H1 (cell line): ENCODE data around the gene TADA3. TPM values are rescaled to one million over a fixed set of nuclear protein-coding genes. Genes with fewer than 3 reads are reported as not detected.
A peak's percentile ranks its signal among the peaks of the same experiment; 100 is the strongest.

ENCODE experiments used
- CTCF ChIA-PET: fragments of 300-600 bp; sonication (Branson Sonifier 250); formaldehyde crosslinking; loops from one replicate; lab custom pipeline; 2021; ENCODE audit not compliant: partially characterized antibody; lab: Charles Lee
- POLR2A ChIA-PET: fragments of 300-600 bp; sonication (Branson Sonifier 250); formaldehyde crosslinking; loops from one replicate; lab custom pipeline; 2021; ENCODE audit warnings: inconsistent platforms; ENCODE audit not compliant: partially characterized antibody; lab: Charles Lee
- DNase-seq, 2 experiments: peaks; one replicate each; pipeline versions ENCODE4 v3.0.0 to v3.0.0-alpha.2; 2010 to 2022; ENCODE audit warnings: low spot score in 2 of 2, low read depth in 1 of 2, mixed read lengths in 1 of 2
- FAIRE-seq: peaks from 2 replicates; lab custom pipeline; 2011; peaks lifted over from hg19 to GRCh38; lab: Jason Lieb, UNC
- H2AFZ ChIP-seq: 2 replicates; pipeline ENCODE4 v1.8.1; 2012; ENCODE audit warnings: low read length, inconsistent platforms
- H2AK5ac ChIP-seq: 2 replicates; pipeline ENCODE4 v1.6.1; 2013; ENCODE audit warnings: low read depth, low read length
- H2BK120ac ChIP-seq: replicated peaks from 2 replicates; pipeline ENCODE3; 2013; ENCODE audit warnings: low read depth, low read length, inconsistent platforms
- H2BK12ac ChIP-seq: 2 replicates; pipeline ENCODE4 v1.6.1; 2013; ENCODE audit warnings: low read depth, low read length
- H2BK15ac ChIP-seq: 2 replicates; pipeline ENCODE4 v1.6.1; 2013; ENCODE audit warnings: low read length
- H2BK20ac ChIP-seq: 2 replicates; pipeline ENCODE4 v1.6.1; 2013; ENCODE audit warnings: low read length
- H2BK5ac ChIP-seq: 2 replicates; pipeline ENCODE4 v1.6.1; 2013; ENCODE audit warnings: low read depth, low read length
- H3K14ac ChIP-seq: 2 replicates; pipeline ENCODE4 v1.6.1; 2013; ENCODE audit warnings: inconsistent platforms; ENCODE audit not compliant: insufficient read length
- H3K18ac ChIP-seq: 2 replicates; pipeline ENCODE4 v1.6.1; 2013; ENCODE audit warnings: low read length; ENCODE audit errors: extremely low read depth
- H3K23ac ChIP-seq: 2 replicates; pipeline ENCODE4 v1.6.1; 2013; ENCODE audit warnings: inconsistent platforms; ENCODE audit not compliant: insufficient read length
- H3K23me2 ChIP-seq: 2 replicates; pipeline ENCODE4 v1.6.1; 2013; ENCODE audit warnings: low read depth, low read length
- H3K27ac ChIP-seq: 2 replicates; pipeline ENCODE4 v1.6.1; 2011; ENCODE audit warnings: low read depth, low read length, inconsistent platforms
- H3K27me3 ChIP-seq, 4 experiments: replicated peaks in 1 of 4; 1 replicate in 1 of 4; 2 replicates in 3 of 4; pipeline versions ENCODE4 v1.6.1 to v1.8.1; 2011 to 2013; ENCODE audit warnings: low read length in 3 of 4, mild to moderate bottlenecking in 3 of 4, inconsistent platforms in 2 of 4, mixed read lengths in 2 of 4, moderate library complexity in 1 of 4; ENCODE audit not compliant: control insufficient read depth in 3 of 4, insufficient read depth in 3 of 4; ENCODE audit errors: extremely low read depth in 1 of 4
- H3K36me3 ChIP-seq, 4 experiments: 2 replicates each; pipeline versions ENCODE4 v1.6.1 to v1.8.1; 2011 to 2013; ENCODE audit warnings: mild to moderate bottlenecking in 4 of 4, low read length in 3 of 4, moderate library complexity in 2 of 4, control low read depth in 1 of 4, inconsistent platforms in 1 of 4; ENCODE audit not compliant: insufficient read depth in 4 of 4, control insufficient read depth in 2 of 4
- H3K4ac ChIP-seq: replicated peaks from 2 replicates; pipeline ENCODE3; 2013; ENCODE audit warnings: low read length, low read depth, mixed read lengths, inconsistent platforms; ENCODE audit not compliant: insufficient read length
- H3K4me1 ChIP-seq, 4 experiments: replicated peaks in 1 of 4; 1 replicate in 1 of 4; 2 replicates in 3 of 4; pipeline versions ENCODE4 v1.6.1 to v1.8.1; 2011 to 2013; ENCODE audit warnings: low read length in 3 of 4, inconsistent platforms in 2 of 4, mixed read lengths in 1 of 4; ENCODE audit not compliant: insufficient read depth in 4 of 4, control insufficient read depth in 3 of 4
- H3K4me2 ChIP-seq, 2 experiments: 2 replicates each; pipeline versions ENCODE4 v1.6.1 to v1.8.1; 2011 to 2013; ENCODE audit warnings: low read depth in 2 of 2, low read length in 2 of 2, control low read depth in 1 of 2, inconsistent platforms in 1 of 2, mild to moderate bottlenecking in 1 of 2; ENCODE audit not compliant: insufficient read depth in 1 of 2
- H3K4me3 ChIP-seq, 4 experiments: fragments of 200-600, 300-600 bp in 1 of 4; sonication (generic), shearing (Covaris generic), sonication (Bioruptor Twin) in 1 of 4; 2 replicates each; pipeline versions ENCODE4 v1.5.1 to v1.8.1; 2011 to 2016; ENCODE audit warnings: low read length in 4 of 4, low read depth in 3 of 4, control low read depth in 2 of 4, inconsistent platforms in 2 of 4, mild to moderate bottlenecking in 2 of 4, mixed read lengths in 1 of 4, moderate library complexity in 1 of 4; ENCODE audit not compliant: insufficient read depth in 2 of 4; ENCODE audit errors: extremely low read depth in 1 of 4
- H3K56ac ChIP-seq: replicated peaks from 2 replicates; pipeline ENCODE3; 2013; ENCODE audit warnings: low read depth, mild to moderate bottlenecking, mixed read lengths, low read length, inconsistent platforms; ENCODE audit not compliant: insufficient read length
- H3K79me1 ChIP-seq: 2 replicates; pipeline ENCODE4 v1.6.1; 2013; ENCODE audit warnings: low read depth, low read length, control low read depth
- H3K79me2 ChIP-seq, 2 experiments: 2 replicates each; pipeline versions ENCODE4 v1.6.1 to v1.8.1; 2012 to 2013; ENCODE audit warnings: low read length in 2 of 2, mild to moderate bottlenecking in 2 of 2, inconsistent platforms in 1 of 2; ENCODE audit not compliant: insufficient read depth in 2 of 2, control insufficient read depth in 1 of 2
- H3K9ac ChIP-seq, 4 experiments: replicated peaks in 1 of 4; 1 replicate in 1 of 4; 2 replicates in 3 of 4; pipeline versions ENCODE4 v1.6.1 to v1.8.1; 2011 to 2013; ENCODE audit warnings: low read depth in 3 of 4, low read length in 3 of 4, control low read depth in 2 of 4, mild to moderate bottlenecking in 2 of 4, moderate library complexity in 2 of 4, inconsistent platforms in 1 of 4; ENCODE audit errors: extremely low read depth in 1 of 4
- H3K9me3 ChIP-seq, 2 experiments: 2 replicates each; pipeline versions ENCODE4 v1.6.1 to v1.8.1; 2012 to 2013; ENCODE audit warnings: mild to moderate bottlenecking in 2 of 2, moderate library complexity in 2 of 2, control low read depth in 1 of 2, inconsistent platforms in 1 of 2, low read depth in 1 of 2, low read length in 1 of 2, mixed read lengths in 1 of 2; ENCODE audit not compliant: insufficient read depth in 2 of 2
- H4K20me1 ChIP-seq, 2 experiments: replicated peaks in 1 of 2; 2 replicates each; pipeline versions ENCODE3 to v1.8.1; 2011 to 2013; ENCODE audit warnings: inconsistent platforms in 2 of 2, low read length in 2 of 2, mild to moderate bottlenecking in 1 of 2; ENCODE audit not compliant: insufficient read depth in 2 of 2, control insufficient read depth in 1 of 2
- H4K5ac ChIP-seq: 2 replicates; pipeline ENCODE4 v1.6.1; 2013; ENCODE audit warnings: low read length, low read depth, mixed read lengths, inconsistent platforms; ENCODE audit not compliant: insufficient read length
- H4K8ac ChIP-seq: 2 replicates; pipeline ENCODE4 v1.8.0; 2013; ENCODE audit warnings: mild to moderate bottlenecking, moderate library complexity, low read length, inconsistent platforms; ENCODE audit not compliant: insufficient read depth; ENCODE audit errors: extremely low read depth
- H4K91ac ChIP-seq: replicated peaks from 2 replicates; pipeline ENCODE3; 2013; ENCODE audit warnings: low read length, mixed read lengths, inconsistent platforms; ENCODE audit not compliant: insufficient read length
- BCL11A ChIP-seq, 2 experiments: IDR thresholded peaks; one replicate each; pipeline ENCODE4 v1.6.1; 2011; ENCODE audit warnings: low read depth in 2 of 2, low read length in 2 of 2, mild to moderate bottlenecking in 2 of 2
- CREB1 ChIP-seq: IDR thresholded peaks from 2 replicates; pipeline ENCODE4 v1.6.1; 2012; ENCODE audit warnings: inconsistent platforms
- FOSL1 ChIP-seq: IDR thresholded peaks from 2 replicates; pipeline ENCODE4 v1.6.1; 2011; ENCODE audit warnings: mild to moderate bottlenecking, low read depth, low read length, moderate library complexity; ENCODE audit not compliant: insufficient read depth
- NANOG ChIP-seq: IDR thresholded peaks from 2 replicates; pipeline ENCODE4 v1.6.1; 2011; ENCODE audit warnings: low read length, low read depth, mild to moderate bottlenecking, inconsistent platforms; ENCODE audit not compliant: insufficient read depth, poor library complexity, severe bottlenecking
- RBBP5 ChIP-seq: IDR thresholded peaks from 2 replicates; pipeline ENCODE4 v1.7.1; 2012; ENCODE audit warnings: low read depth, mild to moderate bottlenecking, inconsistent platforms, low read length, moderate library complexity, borderline replicate concordance
- SIRT6 ChIP-seq: IDR thresholded peaks from one replicate; pipeline ENCODE4 v1.7.1; 2012; ENCODE audit warnings: low read length, inconsistent platforms
- SP4 ChIP-seq: IDR thresholded peaks from 2 replicates; pipeline ENCODE4 v1.6.1; 2012; ENCODE audit warnings: low read length, inconsistent platforms
- TCF12 ChIP-seq: IDR thresholded peaks from 2 replicates; pipeline ENCODE4 v1.6.1; 2011; ENCODE audit warnings: low read depth, mild to moderate bottlenecking, low read length
- TEAD4 ChIP-seq: IDR thresholded peaks from 2 replicates; pipeline ENCODE4 v1.6.1; 2012; ENCODE audit warnings: low read depth, low read length, inconsistent platforms, mixed read lengths
- USF2 ChIP-seq: IDR thresholded peaks from 2 replicates; pipeline ENCODE4 v1.6.1; 2011; ENCODE audit warnings: low read length, improper control_type of control experiment
- WGBS, 2 experiments: shearing (Covaris generic) in 1 of 2; methylation state at CpG; one replicate each; pipeline versions ENCODE4 v1.1.6 to v1.1.7; 2013 to 2015; ENCODE audit warnings: low lambda C conversion rate in 2 of 2, mixed read lengths in 2 of 2, inconsistent platforms in 1 of 2, low coverage in 1 of 2, missing lambda C conversion rate in 1 of 2; ENCODE audit not compliant: insufficient replicate concordance in 2 of 2, insufficient coverage in 1 of 2, insufficient read length in 1 of 2; ENCODE audit errors: extremely low coverage in 1 of 2, missing lambda C conversion rate in 1 of 2; 5-methylcytosine and 5-hydroxymethylcytosine counted together
- polyA plus RNA-seq, 7 experiments: library from polyadenylated mRNA; depleted of rRNA in 3 of 7; stranded (reverse) in 5 of 7; unstranded in 2 of 7; fragments of >200 nt in 5 of 7; fragments of 200-250 nt in 2 of 7; gene quantifications; 1 replicate in 5 of 7; 2 replicates in 1 of 7; 4 replicates in 1 of 7; pipeline versions ENCODE4 v1.2.1 to v1.2.3, GENCODE V29; 2011 to 2013; ENCODE audit warnings: missing spikeins in 2 of 7, mixed read lengths in 2 of 7
- total RNA-seq: library from RNA; stranded (reverse); fragmentation: NEBNext Ultra II Directional; extraction: Animal tissue kit (Norgen Biotek cat#: 25700); gene quantifications from 2 replicates; pipeline ENCODE4 v1.2.1, GENCODE V29; 2021
- TF ChIP-seq, protein P1 (sequence below), 3 experiments: IDR thresholded peaks; 1 replicate in 2 of 3; 2 replicates in 1 of 3; pipeline versions ENCODE4 v1.5.1 to v1.6.1; 2011; ENCODE audit warnings: low read length in 3 of 3, mild to moderate bottlenecking in 3 of 3, inconsistent platforms in 2 of 3, low read depth in 1 of 3, moderate library complexity in 1 of 3; ENCODE audit not compliant: insufficient read depth in 1 of 3; ENCODE audit errors: control extremely low read depth in 1 of 3

The TADA3 gene
- total and polyA plus RNA-seq, 2 of the 8 experiments (the other 6 are each of a cell fraction or from before 2014, with no cell fraction given), result 43.4 to 50.3 TPM

DNA sequence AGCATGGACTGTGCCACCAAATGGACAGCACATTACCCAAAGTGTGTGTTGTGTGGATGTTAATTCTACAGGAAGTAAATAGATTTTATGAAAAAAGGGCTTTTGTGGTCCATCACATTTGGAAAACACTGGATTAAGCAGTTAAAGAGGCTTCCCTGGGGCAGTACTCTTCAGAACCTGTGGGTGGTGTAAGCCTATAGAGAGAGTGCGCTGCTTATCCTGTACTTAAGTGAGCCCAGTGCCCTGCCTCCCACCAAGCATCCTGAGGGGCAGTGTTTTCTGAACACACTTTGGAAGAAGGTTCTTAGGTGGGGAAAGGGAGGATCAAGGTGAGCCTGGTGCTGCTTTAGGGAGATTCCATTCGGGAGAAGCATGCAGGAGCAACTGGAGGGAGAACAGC is 28.7 kb upstream of the TADA3 start:
- Histone ChIP-seq H2AFZ (no peak overlapping the region), H2BK120ac (no peak overlapping the region), H4K91ac (no peak overlapping the region), H3K4ac (no peak overlapping the region), H3K4me2 (no peak overlapping the region), H3K23ac (no peak overlapping the region), H4K5ac (no peak overlapping the region), H2BK15ac (no peak overlapping the region), H3K4me3 (no peak overlapping the region), H3K79me1 (no peaks in the 10 kb centered on the region), H3K18ac (no peak overlapping the region), H3K14ac (no peak overlapping the region), H3K9me3 (no peaks in the 10 kb centered on the region), H3K27ac (no peak overlapping the region), H2BK5ac (no peak overlapping the region), H3K79me2 (no peaks in the 10 kb centered on the region), H3K4me1 (peaks cover 0 to 5% (median 2%) of the 10 kb centered on the region in 4 experiments; a peak in 2 of 7 replicates), H3K36me3 (no peaks in the 10 kb centered on the region), H3K56ac (no peak overlapping the region), H2BK12ac (no peak overlapping the region), H4K20me1 (no peaks in the 10 kb centered on the region), H4K8ac (no peak overlapping the region), H3K9ac (no peak overlapping the region), H3K23me2 (no peaks in the 10 kb centered on the region; the same call in 1 of the 2 replicates), H3K27me3 (no peaks in the 10 kb centered on the region; a peak in 1 of 7 replicates), H2AK5ac (no peak overlapping the region), H2BK20ac (no peak overlapping the region)
- DNase-seq, result no peak
- FAIRE-seq, result peak; percentile 60
- 39% methylated on average over 2 of the region's 2 CpGs; no CpG with 5 or more reads in 1 of the 2 experiments for WGBS, 2 experiments
- CTCF ChIA-PET, result interaction anchor here (0.7 to 5.7 kb wide), 17 partner anchors 9 to 417 kb away, joined by 3 to 30 read pairs (median 4); partner anchors contain the start of gene TTLL3
- POLR2A ChIA-PET, result interaction anchor here (1.0 to 2.5 kb wide), 2 partner anchors 12 to 112 kb away, joined by 3 to 9 read pairs; partner anchors contain the start of gene CRELD1
- TF ChIP-seq TCF12, result no peak
- no peak for TF ChIP-seq TEAD4
- TF ChIP-seq SP4, result no peak
- TF ChIP-seq CREB1, result no peak
- no peak for TF ChIP-seq SIRT6
- TF ChIP-seq FOSL1, result no peak
- no peak for TF ChIP-seq BCL11A (IDR thresholded peaks at IDR 0.05; ENCODE audit: low read depth in 2 of 2, low read length in 2 of 2)
- TF ChIP-seq RBBP5, result no peak
- TF ChIP-seq, protein P1, sequence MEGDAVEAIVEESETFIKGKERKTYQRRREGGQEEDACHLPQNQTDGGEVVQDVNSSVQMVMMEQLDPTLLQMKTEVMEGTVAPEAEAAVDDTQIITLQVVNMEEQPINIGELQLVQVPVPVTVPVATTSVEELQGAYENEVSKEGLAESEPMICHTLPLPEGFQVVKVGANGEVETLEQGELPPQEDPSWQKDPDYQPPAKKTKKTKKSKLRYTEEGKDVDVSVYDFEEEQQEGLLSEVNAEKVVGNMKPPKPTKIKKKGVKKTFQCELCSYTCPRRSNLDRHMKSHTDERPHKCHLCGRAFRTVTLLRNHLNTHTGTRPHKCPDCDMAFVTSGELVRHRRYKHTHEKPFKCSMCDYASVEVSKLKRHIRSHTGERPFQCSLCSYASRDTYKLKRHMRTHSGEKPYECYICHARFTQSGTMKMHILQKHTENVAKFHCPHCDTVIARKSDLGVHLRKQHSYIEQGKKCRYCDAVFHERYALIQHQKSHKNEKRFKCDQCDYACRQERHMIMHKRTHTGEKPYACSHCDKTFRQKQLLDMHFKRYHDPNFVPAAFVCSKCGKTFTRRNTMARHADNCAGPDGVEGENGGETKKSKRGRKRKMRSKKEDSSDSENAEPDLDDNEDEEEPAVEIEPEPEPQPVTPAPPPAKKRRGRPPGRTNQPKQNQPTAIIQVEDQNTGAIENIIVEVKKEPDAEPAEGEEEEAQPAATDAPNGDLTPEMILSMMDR (IDR thresholded peaks at IDR 0.05; ENCODE audit: control extremely low read depth in 1 of 3, insufficient read depth in 1 of 3, low read depth in 1 of 3, low read length in 3 of 3), result peak; percentile 34 to 66 (median 58)
- TF ChIP-seq NANOG, result no peak
- no peak for TF ChIP-seq USF2
